Testis (tissue), 3 donors: Measurements from ENCODE around the gene RAPGEF5. TPM values are rescaled to one million over a fixed set of nuclear protein-coding genes. Genes with fewer than 3 reads are reported as not detected.

ENCODE experiments used
- DNase-seq: peaks from one replicate; pipeline ENCODE4 v3.0.0-alpha.2; 2019
- H3K27ac ChIP-seq, 2 donors: fragments of 200-600 bp; sonication (generic); one replicate each; pipeline ENCODE4 v1.5.1; 2019
- H3K27me3 ChIP-seq: fragments of 200-600 bp; sonication (generic); one replicate; pipeline ENCODE4 v1.5.1; 2019
- H3K36me3 ChIP-seq: fragments of 200-600 bp; sonication (generic); one replicate; pipeline ENCODE4 v1.5.1; 2017; ENCODE audit warnings: low read depth; ENCODE audit errors: missing control alignments
- H3K4me1 ChIP-seq: fragments of 200-600 bp; sonication (generic); one replicate; pipeline ENCODE4 v1.5.1; 2019
- H3K4me3 ChIP-seq, 2 donors: fragments of 200-600 bp; sonication (generic); one replicate each; pipeline ENCODE4 v1.5.1; 2017 to 2019
- H3K9me3 ChIP-seq: fragments of 200-600 bp; sonication (generic); one replicate; pipeline ENCODE4 v1.5.1; 2017
- POLR2A ChIP-seq: fragments of 450-650 bp; IDR thresholded peaks from one replicate; pipeline ENCODE4 v1.6.1; 2017; ENCODE audit warnings: antibody characterized with exemption, mild to moderate bottlenecking, moderate library complexity
- whole genome bisulfite sequencing, 2 donors: methylation state at CpG; one replicate each; pipeline ENCODE4 v1.1.5; 2018; 5-methylcytosine and 5-hydroxymethylcytosine counted together
- intact Hi-C: fragments of 100-400 bp; cut with DNase I; formaldehyde crosslinking; loops from one replicate; pipeline ENCODE4 v1.15.1; 2023; ENCODE audit warnings: low total_unique reads
- polyA plus RNA-seq: library from polyadenylated mRNA; stranded (reverse); fragments of 350-450 nt; fragmentation: Illumina TruSeq; extraction: RNeasy Lipid Tissue Mini Kit (QIAGEN cat#74804); gene quantifications from one replicate; pipeline ENCODE4 v1.2.3, GENCODE V29; 2014; ENCODE audit warnings: low read depth, low replicate concordance; ENCODE audit not compliant: insufficient read depth
- total RNA-seq, 2 donors: library from RNA; depleted of rRNA; stranded (reverse); fragments of >200 nt; gene quantifications; one replicate each; pipeline ENCODE4 v1.2.3, GENCODE V29; 2016
- TF ChIP-seq, protein P1 (sequence below), 3 experiments: fragments of 450-650 bp in 2 of 3; fragments of 200-600 bp in 1 of 3; sonication (generic) in 1 of 3; IDR thresholded peaks; one replicate each; pipeline ENCODE4 v1.5.1; 2016 to 2019; ENCODE audit warnings: antibody characterized with exemption in 3 of 3, mild to moderate bottlenecking in 2 of 3, moderate library complexity in 1 of 3

RAPGEF5 gene
- total and polyA plus RNA-seq, 3 donors from 2014 or later = 16.8 to 67.5 (median 63.8) TPM

DNA sequence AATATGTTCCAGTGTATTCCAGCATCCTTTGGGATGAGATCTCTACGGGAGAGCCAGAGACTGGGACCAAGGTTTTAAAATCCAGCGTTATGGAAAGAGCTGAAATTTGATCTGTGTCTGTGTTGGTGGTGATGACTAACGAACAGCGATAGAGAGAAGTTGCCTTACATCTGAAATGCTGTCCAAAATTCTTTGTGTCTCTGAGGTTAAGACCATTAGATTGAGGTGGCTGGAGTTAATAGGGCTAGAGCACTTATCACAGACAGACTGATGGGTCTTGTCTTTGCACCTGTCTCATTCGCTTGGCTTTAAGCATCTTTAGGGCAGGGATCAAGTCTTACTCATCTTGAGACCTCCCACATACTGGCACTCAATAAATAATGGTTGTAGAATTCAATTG is 41.0 kb upstream of the RAPGEF5 start:
- DNase-seq = no peak
- Histone ChIP-seq H3K9me3 (no peaks in the 10 kb centered on the region), H3K27me3 (no peaks in the 10 kb centered on the region), H3K36me3 (no peaks in the 10 kb centered on the region), H3K4me1 (no peaks in the 10 kb centered on the region), H3K4me3 (no peak overlapping the region), H3K27ac (no peak overlapping the region)
- intact Hi-C loops = no loop called here
- no peak for TF ChIP-seq POLR2A
- TF ChIP-seq, protein P1, sequence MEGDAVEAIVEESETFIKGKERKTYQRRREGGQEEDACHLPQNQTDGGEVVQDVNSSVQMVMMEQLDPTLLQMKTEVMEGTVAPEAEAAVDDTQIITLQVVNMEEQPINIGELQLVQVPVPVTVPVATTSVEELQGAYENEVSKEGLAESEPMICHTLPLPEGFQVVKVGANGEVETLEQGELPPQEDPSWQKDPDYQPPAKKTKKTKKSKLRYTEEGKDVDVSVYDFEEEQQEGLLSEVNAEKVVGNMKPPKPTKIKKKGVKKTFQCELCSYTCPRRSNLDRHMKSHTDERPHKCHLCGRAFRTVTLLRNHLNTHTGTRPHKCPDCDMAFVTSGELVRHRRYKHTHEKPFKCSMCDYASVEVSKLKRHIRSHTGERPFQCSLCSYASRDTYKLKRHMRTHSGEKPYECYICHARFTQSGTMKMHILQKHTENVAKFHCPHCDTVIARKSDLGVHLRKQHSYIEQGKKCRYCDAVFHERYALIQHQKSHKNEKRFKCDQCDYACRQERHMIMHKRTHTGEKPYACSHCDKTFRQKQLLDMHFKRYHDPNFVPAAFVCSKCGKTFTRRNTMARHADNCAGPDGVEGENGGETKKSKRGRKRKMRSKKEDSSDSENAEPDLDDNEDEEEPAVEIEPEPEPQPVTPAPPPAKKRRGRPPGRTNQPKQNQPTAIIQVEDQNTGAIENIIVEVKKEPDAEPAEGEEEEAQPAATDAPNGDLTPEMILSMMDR (IDR thresholded peaks at IDR 0.05) = no peak
- WGBS, 2 donors = 55 to 56% methylated on average over 5 of the region's 5 CpGs

DNA sequence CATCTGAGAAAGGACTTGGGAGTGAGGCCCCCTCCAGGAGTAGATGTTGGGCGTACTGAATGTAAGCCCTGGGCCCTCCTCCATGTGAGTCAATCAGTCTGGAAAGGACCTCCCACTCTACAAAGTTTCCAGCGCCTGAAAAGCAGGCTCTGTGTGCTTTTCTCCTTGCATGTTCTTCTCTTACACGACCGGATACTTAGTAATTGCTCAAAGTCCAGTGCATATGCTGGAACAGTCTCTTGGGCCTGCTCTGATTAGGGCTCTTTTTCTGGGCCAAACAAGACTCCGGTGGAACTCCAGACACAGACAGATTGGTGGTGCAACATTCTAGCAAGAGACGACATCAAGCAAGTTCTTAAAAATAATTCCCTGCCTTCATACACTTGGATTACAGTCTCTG is 38.3 kb upstream of the RAPGEF5 start:
- Histone ChIP-seq H3K9me3 (no peaks in the 10 kb centered on the region), H3K27me3 (no peaks in the 10 kb centered on the region), H3K4me3 (no peak overlapping the region), H3K4me1 (no peaks in the 10 kb centered on the region), H3K27ac (no peak overlapping the region), H3K36me3 (no peaks in the 10 kb centered on the region)
- 62% methylated on average over 6 of the region's 6 CpGs; no CpG with 5 or more reads in 1 of the 2 donors for WGBS, 2 donors
- TF ChIP-seq, protein P1 (IDR thresholded peaks at IDR 0.05) = no peak
- no peak for TF ChIP-seq POLR2A
- intact Hi-C loops = no loop called here
- DNase-seq = no peak

DNA sequence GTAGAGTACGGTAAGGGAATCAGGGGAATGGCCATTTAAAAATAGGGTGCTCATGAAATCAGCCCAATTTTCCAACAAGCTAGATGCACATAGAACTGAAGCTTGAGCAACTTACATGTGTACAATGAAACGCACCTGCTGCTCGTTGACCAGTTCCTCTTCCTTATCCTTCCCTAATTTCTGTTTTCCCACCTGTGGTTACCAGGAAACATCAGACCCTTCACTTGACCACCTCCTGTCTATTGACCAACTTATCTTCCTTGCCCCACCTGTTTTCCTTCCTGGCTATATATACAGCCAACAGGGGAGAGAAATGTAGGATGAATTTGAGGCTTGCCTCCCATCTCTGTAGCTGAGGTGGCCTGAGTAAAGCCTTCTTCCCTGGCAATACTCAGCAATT is 37.8 kb upstream of the RAPGEF5 start:
- intact Hi-C loops = no loop called here
- Histone ChIP-seq H3K9me3 (no peaks in the 10 kb centered on the region), H3K27ac (no peak overlapping the region), H3K27me3 (no peaks in the 10 kb centered on the region), H3K4me1 (no peaks in the 10 kb centered on the region), H3K36me3 (no peaks in the 10 kb centered on the region), H3K4me3 (no peak overlapping the region)
- DNase-seq = no peak
- WGBS, 2 donors = 84 to 97% methylated on average over 3 of the region's 3 CpGs
- TF ChIP-seq, protein P1 (IDR thresholded peaks at IDR 0.05) = no peak
- TF ChIP-seq POLR2A = no peak

DNA sequence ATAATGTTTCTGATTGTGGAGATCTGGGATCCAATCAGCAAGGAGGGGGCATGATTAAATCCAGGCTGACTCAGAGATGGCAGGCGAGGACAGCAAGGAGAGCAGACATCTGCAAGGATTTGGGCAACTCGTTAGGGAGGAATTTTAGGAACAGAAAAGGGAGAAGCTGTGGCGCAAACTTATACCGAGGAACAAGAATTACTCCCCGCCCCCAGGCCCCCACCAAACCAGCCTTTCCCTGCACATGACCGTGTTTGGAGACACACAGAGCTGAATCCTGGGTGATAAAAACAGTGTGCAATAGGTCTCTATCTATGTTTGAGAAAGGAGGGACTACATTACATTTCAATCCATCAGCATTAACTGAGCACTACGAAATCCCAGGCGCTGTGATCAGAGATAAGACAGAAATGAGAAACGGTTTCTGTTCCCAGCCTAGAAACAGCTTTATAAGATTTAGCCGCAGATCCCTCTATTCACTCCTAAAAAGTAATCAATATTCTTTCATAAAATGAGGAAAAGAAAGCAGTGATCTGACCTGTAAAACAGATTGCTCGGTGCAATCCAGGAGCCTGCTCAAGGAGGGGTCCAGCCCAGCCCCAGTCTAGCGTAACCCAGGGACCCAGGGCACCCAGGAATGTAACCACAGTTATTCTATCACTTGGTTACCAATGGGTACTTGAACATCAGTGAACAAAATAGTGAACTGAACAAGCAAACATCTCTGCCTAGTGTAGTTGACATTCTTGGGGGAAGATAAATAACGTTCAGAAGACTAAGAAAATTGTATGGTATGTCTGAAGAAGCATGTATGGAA is 37.2 kb upstream of the RAPGEF5 start:
- 72 to 76% methylated on average over 13 of the region's 13 CpGs for WGBS, 2 donors
- H3K27me3 ChIP-seq = no peaks in the 10 kb centered on the region
- no peak for DNase-seq

More for the DNA sequence above, 37.2 kb upstream of the RAPGEF5 start:
- Histone ChIP-seq H3K27ac (no peak overlapping the region), H3K4me3 (no peak overlapping the region), H3K36me3 (no peaks in the 10 kb centered on the region), H3K4me1 (no peaks in the 10 kb centered on the region), H3K9me3 (no peaks in the 10 kb centered on the region)
- intact Hi-C loops = no loop called here
- no peak for TF ChIP-seq POLR2A
- TF ChIP-seq, protein P1 (IDR thresholded peaks at IDR 0.05) = no peak
